IMR-90 (cell line): ENCODE results near the gene HTT. TPM values are rescaled to one million over a fixed set of nuclear protein-coding genes. Genes with fewer than 3 reads are reported as not detected.

Experiments
- ATAC-seq: fragments of 200-7000 bp; cut with Tn5 transposase; 2 replicates; pipeline ENCODE4 v1.9.1; 2020; ENCODE audit warnings: low read depth, mild to moderate bottlenecking, moderate library complexity
- BruUV-seq: library from RNA; stranded (reverse); fragments of 400-500 nt; replicated peaks from 2 replicates; lab custom pipeline; 2021; lab: Mats Ljungman, UMichigan
- CTCF ChIA-PET: fragments of 300-600 bp; formaldehyde crosslinking; extraction: SDS; loops from one replicate; lab custom pipeline; 2021; ENCODE audit warnings: antibody characterized with exemption; lab: Yijun Ruan, JAX
- POLR2A ChIA-PET: fragments of 300-600 bp; sonication (Branson Sonifier 250); formaldehyde crosslinking; loops from one replicate; lab custom pipeline; 2022; ENCODE audit warnings: antibody characterized with exemption; ENCODE audit not compliant: unreplicated experiment; lab: Charles Lee
- DNase-seq: peaks from one replicate; pipeline ENCODE4 v3.0.0; 2013
- H2AFZ ChIP-seq: replicated peaks from 2 replicates; pipeline ENCODE3; 2013; ENCODE audit warnings: low read length, mild to moderate bottlenecking; ENCODE audit not compliant: poor library complexity
- H2AK5ac ChIP-seq: 2 replicates; pipeline ENCODE4 v1.6.1; 2013; ENCODE audit warnings: low read depth, low read length, inconsistent platforms
- H2AK9ac ChIP-seq: replicated peaks from 2 replicates; pipeline ENCODE3; 2013; ENCODE audit warnings: mild to moderate bottlenecking, low read depth, low read length, moderate library complexity; ENCODE audit not compliant: poor library complexity
- H2BK120ac ChIP-seq: 2 replicates; pipeline ENCODE4 v1.6.1; 2013; ENCODE audit warnings: low read depth, low read length, inconsistent platforms
- H2BK15ac ChIP-seq: 3 replicates; pipeline ENCODE4 v1.6.1; 2013; ENCODE audit warnings: low read depth, low read length, inconsistent platforms
- H2BK20ac ChIP-seq: 2 replicates; pipeline ENCODE4 v1.6.1; 2013; ENCODE audit warnings: low read depth, mild to moderate bottlenecking, inconsistent platforms, low read length, moderate library complexity
- H2BK5ac ChIP-seq: 2 replicates; pipeline ENCODE4 v1.6.1; 2013; ENCODE audit warnings: mild to moderate bottlenecking, low read depth, low read length, inconsistent platforms; ENCODE audit not compliant: poor library complexity, severe bottlenecking
- H3K14ac ChIP-seq: replicated peaks from 2 replicates; pipeline ENCODE4 v1.6.1; 2013; ENCODE audit warnings: low read depth, low read length, inconsistent platforms
- H3K18ac ChIP-seq: 2 replicates; pipeline ENCODE4 v1.6.1; 2013; ENCODE audit warnings: low read depth, low read length, control low read depth
- H3K23ac ChIP-seq: 2 replicates; pipeline ENCODE4 v1.6.1; 2013; ENCODE audit warnings: low read depth, low read length, inconsistent platforms
- H3K27ac ChIP-seq: 2 replicates; pipeline ENCODE4 v1.5.1; 2013; ENCODE audit warnings: mild to moderate bottlenecking, control low read depth, low read length; ENCODE audit not compliant: insufficient read depth
- H3K27me3 ChIP-seq: 2 replicates; pipeline ENCODE4 v1.6.1; 2013; ENCODE audit warnings: low read length; ENCODE audit not compliant: control insufficient read depth, insufficient read depth
- H3K36me3 ChIP-seq: 2 replicates; pipeline ENCODE4 v1.6.1; 2013; ENCODE audit warnings: low read length, mixed read lengths; ENCODE audit not compliant: control insufficient read depth, insufficient read depth
- H3K4ac ChIP-seq: 2 replicates; pipeline ENCODE4 v1.6.1; 2013; ENCODE audit warnings: low read depth, low read length, inconsistent platforms
- H3K4me1 ChIP-seq: 2 replicates; pipeline ENCODE4 v1.6.1; 2013; ENCODE audit warnings: low read length, mixed read lengths; ENCODE audit not compliant: control insufficient read depth, insufficient read depth
- H3K4me2 ChIP-seq: 2 replicates; pipeline ENCODE4 v1.6.1; 2013; ENCODE audit warnings: low read depth, mild to moderate bottlenecking, control low read depth, low read length, moderate library complexity
- H3K4me3 ChIP-seq: 2 replicates; pipeline ENCODE4 v1.5.1; 2013; ENCODE audit warnings: low read depth, mild to moderate bottlenecking, control low read depth, low read length, moderate library complexity; ENCODE audit not compliant: insufficient read depth
- H3K56ac ChIP-seq: 2 replicates; pipeline ENCODE4 v1.6.1; 2013; ENCODE audit warnings: low read length, inconsistent platforms; ENCODE audit not compliant: insufficient read depth; ENCODE audit errors: extremely low read depth
- H3K79me1 ChIP-seq, 2 experiments: 2 replicates each; pipeline ENCODE4 v1.6.1; 2013; ENCODE audit warnings: low read length in 2 of 2, inconsistent platforms in 1 of 2, low read depth in 1 of 2
- H3K9ac ChIP-seq: 2 replicates; pipeline ENCODE4 v1.6.1; 2013; ENCODE audit warnings: low read depth, low read length, control low read depth
- H3K9me1 ChIP-seq: 2 replicates; pipeline ENCODE4 v1.6.1; 2013; ENCODE audit warnings: low read length, inconsistent platforms; ENCODE audit not compliant: insufficient read depth
- H3K9me3 ChIP-seq: 2 replicates; pipeline ENCODE4 v1.6.1; 2013; ENCODE audit warnings: low read length; ENCODE audit not compliant: control insufficient read depth, insufficient read depth
- H4K20me1 ChIP-seq: 2 replicates; pipeline ENCODE4 v1.6.1; 2013; ENCODE audit warnings: low read length, inconsistent platforms; ENCODE audit not compliant: insufficient read depth
- H4K5ac ChIP-seq: 2 replicates; pipeline ENCODE4 v1.6.1; 2013; ENCODE audit warnings: mild to moderate bottlenecking, low read depth, low read length, control low read depth
- H4K8ac ChIP-seq, 2 experiments: 2 replicates each; pipeline ENCODE4 v1.6.1; 2013; ENCODE audit warnings: low read depth in 2 of 2, low read length in 2 of 2, control low read depth in 1 of 2, inconsistent platforms in 1 of 2
- H4K91ac ChIP-seq: 2 replicates; pipeline ENCODE4 v1.6.1; 2013; ENCODE audit warnings: low read depth, low read length, inconsistent platforms; ENCODE audit not compliant: insufficient read depth
- BHLHE40 ChIP-seq: fragments of 150-350 bp; IDR thresholded peaks from 2 replicates; pipeline ENCODE4 v1.6.1; 2016; ENCODE audit warnings: mild to moderate bottlenecking, low read depth, low read length
- CEBPB ChIP-seq: IDR thresholded peaks from 2 replicates; pipeline ENCODE4 v1.6.1; 2012; ENCODE audit warnings: low read depth, low read length, improper control_type of control experiment
- CHD1 ChIP-seq: IDR thresholded peaks from 2 replicates; pipeline ENCODE4 v1.6.1; 2012; ENCODE audit warnings: low read depth, low read length, improper control_type of control experiment
- CTCF ChIP-seq: conservative IDR thresholded peaks from 2 replicates; pipeline ENCODE4 v1.5.1; 2012; ENCODE audit warnings: mild to moderate bottlenecking, low read depth, low read length, improper control_type of control experiment
- ELK1 ChIP-seq: fragments of 150-350 bp; IDR thresholded peaks from 2 replicates; pipeline ENCODE4 v1.6.1; 2016; ENCODE audit warnings: low read depth, mild to moderate bottlenecking, low read length, moderate library complexity, borderline replicate concordance
- FOS ChIP-seq: fragments of 150-350 bp; IDR thresholded peaks from 2 replicates; pipeline ENCODE4 v1.6.1; 2016; ENCODE audit warnings: low read depth, low read length
- MAFK ChIP-seq: IDR thresholded peaks from 2 replicates; pipeline ENCODE4 v1.6.1; 2012; ENCODE audit warnings: low read depth, low read length, improper control_type of control experiment
- MAZ ChIP-seq: IDR thresholded peaks from 2 replicates; pipeline ENCODE4 v1.6.1; 2012; ENCODE audit warnings: low read depth, mild to moderate bottlenecking, low read length, improper control_type of control experiment, moderate library complexity, borderline replicate concordance
- NFE2L2 ChIP-seq: fragments of 150-350 bp; IDR thresholded peaks from 2 replicates; pipeline ENCODE4 v1.6.1; 2016; ENCODE audit warnings: low read depth, mild to moderate bottlenecking, low read length
- RAD21 ChIP-seq: IDR thresholded peaks from 2 replicates; pipeline ENCODE4 v1.6.1; 2012; ENCODE audit warnings: low read length, improper control_type of control experiment
- RCOR1 ChIP-seq: IDR thresholded peaks from 2 replicates; pipeline ENCODE4 v1.6.1; 2012; ENCODE audit warnings: mild to moderate bottlenecking, low read length, improper control_type of control experiment; ENCODE audit not compliant: insufficient replicate concordance
- SMC3 ChIP-seq: fragments of 150-350 bp; IDR thresholded peaks from 2 replicates; pipeline ENCODE4 v1.6.1; 2016; ENCODE audit warnings: low read depth, mild to moderate bottlenecking, antibody characterized with exemption, low read length, moderate library complexity
- USF2 ChIP-seq: fragments of 150-350 bp; IDR thresholded peaks from 2 replicates; pipeline ENCODE4 v1.6.1; 2017; ENCODE audit warnings: mild to moderate bottlenecking, antibody characterized with exemption, low read length, low read depth
- WGBS, 2 experiments: methylation state at CpG; one replicate each; pipeline versions ENCODE4 v1.1.5 to v1.1.7; 2013; ENCODE audit warnings: missing lambda C conversion rate in 2 of 2; ENCODE audit not compliant: insufficient read length in 1 of 2; ENCODE audit errors: extremely low coverage in 2 of 2; 5-methylcytosine and 5-hydroxymethylcytosine counted together
- dilution Hi-C: fragments of 300-500 bp; cut with HindIII; formaldehyde crosslinking; loops from one replicate; pipeline ENCODE4 v1.14.3; 2018; ENCODE audit warnings: low sequenced_read_pairs; ENCODE audit not compliant: unreplicated experiment
- in situ Hi-C: fragments of 300-500 bp; cut with MboI; formaldehyde crosslinking; loops from 3 replicates; pipeline ENCODE4 v1.14.3; 2019; ENCODE audit warnings: low sequenced_read_pairs, inconsistent platforms, mixed read lengths
- intact Hi-C: fragments of 100-400 bp; cut with micrococcal nuclease; formaldehyde crosslinking; loops from 2 replicates; pipeline ENCODE4 v1.10.0; 2022
- polyA plus RNA-seq, 3 experiments: library from polyadenylated mRNA; depleted of rRNA; stranded (reverse); fragments of >200 nt; gene quantifications; 2 replicates each; pipeline ENCODE4 v1.2.3, GENCODE V29; 2012; ENCODE audit warnings: low replicate concordance in 1 of 3
- total RNA-seq: library from RNA; depleted of rRNA; stranded (reverse); fragments of >200 nt; gene quantifications from 2 replicates; pipeline ENCODE4 v1.2.3, GENCODE V29; 2012

The HTT gene
- total and polyA plus RNA-seq, 2 of the 4 experiments (the other 2 are of a cell fraction), result 11.6 to 14.3 TPM

GRCh38 chr4:3218824-3219760 is 144.6 kb downstream of the HTT start:
- H2BK15ac ChIP-seq, result no peak overlapping the region
- no peak overlapping the region for H3K27ac ChIP-seq
- intact Hi-C loops, result no loop called here
- ChIA-PET POLR2A (no interaction called here), CTCF (interaction anchor here (1.0 kb wide), 1 partner anchor 112 kb away, joined by 3 read pairs; no protein-coding TSS in a partner anchor)
- no peak overlapping the region for H3K56ac ChIP-seq
- H4K8ac ChIP-seq, result no peak overlapping the region
- H3K27me3 ChIP-seq, result no peaks in the 10 kb centered on the region
- H3K36me3 ChIP-seq, result peaks cover 58% of the 10 kb centered on the region
- H2AK9ac ChIP-seq, result no peak overlapping the region
- H3K4me3 ChIP-seq, result no peak overlapping the region
- H3K23ac ChIP-seq, result no peak overlapping the region
- no peaks in the 10 kb centered on the region for H4K20me1 ChIP-seq
- ATAC-seq (no peak), DNase-seq (no peak)
- H3K14ac ChIP-seq, result no peak overlapping the region
- H3K18ac ChIP-seq, result no peak overlapping the region
- H2BK120ac ChIP-seq, result no peak overlapping the region
- dilution Hi-C loops, result no loop called here
- no peak for TF ChIP-seq CHD1
- no peak for TF ChIP-seq SMC3
- no peak for TF ChIP-seq RCOR1
- TF ChIP-seq BHLHE40, result no peak
- TF ChIP-seq CEBPB, result no peak
- no peak for TF ChIP-seq RAD21
- no peak for TF ChIP-seq USF2
- TF ChIP-seq NFE2L2, result no peak
- no peak for TF ChIP-seq CTCF
- TF ChIP-seq MAFK, result no peak
- TF ChIP-seq ELK1, result no peak
- TF ChIP-seq MAZ, result no peak
- TF ChIP-seq FOS, result no peak
- H2AFZ ChIP-seq, result no peak overlapping the region
- no peak overlapping the region for H4K5ac ChIP-seq
- in situ Hi-C loops, result no loop called here
- H3K4me2 ChIP-seq, result no peak overlapping the region
- no peaks in the 10 kb centered on the region for H3K79me1 ChIP-seq
- H4K91ac ChIP-seq, result no peak overlapping the region
- no peak overlapping the region for H3K9ac ChIP-seq
- WGBS, 2 experiments, result 98% methylated on average over 9 of the region's 20 CpGs; no CpG with 5 or more reads in 1 of the 2 experiments
- no peak overlapping the region for H2BK5ac ChIP-seq
- H3K9me3 ChIP-seq, result no peaks in the 10 kb centered on the region
- H3K9me1 ChIP-seq, result no peaks in the 10 kb centered on the region
- no peaks in the 10 kb centered on the region for H3K4me1 ChIP-seq
- H2BK20ac ChIP-seq, result no peak overlapping the region
- H2AK5ac ChIP-seq, result no peak overlapping the region
- BruUV-seq, result no TSS peak
- no peak overlapping the region for H3K4ac ChIP-seq
